ENCODE data around the gene ZFP92. TPM values are rescaled to one million over a fixed set of nuclear protein-coding genes. Genes with fewer than 3 reads are reported as not detected.

Gene ZFP92
- total and polyA plus RNA-seq, 2 of the 8 experiments (the other 6 are each of a cell fraction or from before 2014, with no cell fraction given), result 0.14 to 0.41 TPM

DNA sequence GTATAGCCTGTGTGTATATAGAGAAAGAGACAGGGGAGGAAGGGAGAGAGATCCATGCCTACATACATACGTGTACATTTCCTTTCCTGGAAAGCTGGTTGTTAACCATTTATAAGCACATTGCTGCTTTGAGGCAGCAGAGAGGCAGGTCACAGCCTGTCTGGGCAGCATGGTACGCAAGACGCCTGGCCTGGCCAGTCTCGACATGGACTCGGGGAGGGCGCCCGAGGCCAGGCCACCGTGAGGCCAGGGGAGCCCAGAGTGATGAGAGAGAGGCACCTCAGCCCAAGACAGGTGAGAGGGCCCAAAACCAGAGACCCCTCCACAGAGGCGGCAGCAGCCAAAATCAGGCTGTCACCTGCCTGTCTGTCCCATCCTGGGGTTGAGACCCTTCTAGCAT is 30.7 kb downstream of the ZFP92 start:
- Histone ChIP-seq H4K20me1 (replicated peaks in 1 of 2; ENCODE audit: control insufficient read depth in 1 of 2, insufficient read depth in 2 of 2, low read length in 2 of 2) (no peaks in the 10 kb centered on the region), H2AK5ac (ENCODE audit: low read depth, low read length) (no peak overlapping the region), H3K4me2 (ENCODE audit: insufficient read depth in 1 of 2, low read depth in 2 of 2, low read length in 2 of 2) (no peak overlapping the region), H2BK12ac (ENCODE audit: low read depth, low read length) (no peak overlapping the region), H3K36me3 (ENCODE audit: control insufficient read depth in 2 of 4, insufficient read depth in 4 of 4, low read length in 3 of 4) (no peaks in the 10 kb centered on the region), H2BK5ac (ENCODE audit: low read depth, low read length) (no peak overlapping the region), H3K27ac (ENCODE audit: low read depth, low read length) (no peak overlapping the region), H3K14ac (ENCODE audit: insufficient read length) (no peak overlapping the region), H2BK20ac (ENCODE audit: low read length) (no peak overlapping the region), H3K23me2 (ENCODE audit: low read depth, low read length) (no peaks in the 10 kb centered on the region), H2AFZ (ENCODE audit: low read length) (no peak overlapping the region), H3K79me2 (ENCODE audit: control insufficient read depth in 1 of 2, insufficient read depth in 2 of 2, low read length in 2 of 2) (no peaks in the 10 kb centered on the region), H3K79me1 (ENCODE audit: low read depth, low read length) (no peaks in the 10 kb centered on the region), H3K56ac (replicated peaks; ENCODE audit: insufficient read length, low read depth, low read length) (no peak overlapping the region), H3K4ac (replicated peaks; ENCODE audit: insufficient read length, low read depth, low read length) (no peak overlapping the region), H3K4me3 (ENCODE audit: extremely low read depth in 1 of 4, insufficient read depth in 2 of 4, low read depth in 3 of 4, low read length in 4 of 4) (no peak overlapping the region), H3K27me3 (replicated peaks in 1 of 4; ENCODE audit: control insufficient read depth in 3 of 4, extremely low read depth in 1 of 4, insufficient read depth in 3 of 4, low read length in 3 of 4) (no peaks in the 10 kb centered on the region), H4K91ac (replicated peaks; ENCODE audit: insufficient read length, low read length) (no peak overlapping the region), H3K9me3 (ENCODE audit: insufficient read depth in 2 of 2, low read depth in 1 of 2, low read length in 1 of 2) (no peaks in the 10 kb centered on the region), H4K5ac (ENCODE audit: insufficient read length, low read depth, low read length) (no peak overlapping the region), H3K18ac (ENCODE audit: extremely low read depth, low read length) (no peak overlapping the region), H2BK15ac (ENCODE audit: low read length) (no peak overlapping the region), H2BK120ac (replicated peaks; ENCODE audit: low read depth, low read length) (no peak overlapping the region), H4K8ac (ENCODE audit: extremely low read depth, insufficient read depth, low read length) (no peak overlapping the region), H3K4me1 (replicated peaks in 1 of 4; ENCODE audit: control insufficient read depth in 3 of 4, insufficient read depth in 4 of 4, low read length in 3 of 4) (no peaks in the 10 kb centered on the region), H3K23ac (ENCODE audit: insufficient read length) (no peak overlapping the region), H3K9ac (replicated peaks in 1 of 4; ENCODE audit: extremely low read depth in 1 of 4, low read depth in 3 of 4, low read length in 3 of 4) (no peak overlapping the region)
- ChIA-PET CTCF (ENCODE audit: partially characterized antibody) (interaction anchor here (1.5 to 1.9 kb wide), 2 partner anchors 19 to 78 kb away, joined by 3 to 4 read pairs; no protein-coding TSS in a partner anchor), POLR2A (ENCODE audit: partially characterized antibody) (interaction anchor here (0.7 kb wide), 1 partner anchor 272 kb away, joined by 3 read pairs; no protein-coding TSS in a partner anchor)
- TF ChIP-seq RAD21 (IDR thresholded peaks at IDR 0.05 in 1 of 2, conservative IDR thresholded peaks at IDR 0.05 in 1 of 2; ENCODE audit: low read depth in 2 of 2, low read length in 2 of 2) (no peak), BRCA1 (IDR thresholded peaks at IDR 0.05; ENCODE audit: low read depth, low read length) (no peak), RNF2 (IDR thresholded peaks at IDR 0.05; ENCODE audit: borderline replicate concordance, low read depth, low read length, missing control alignments, poor library complexity, severe bottlenecking) (no peak), CTBP2 (IDR thresholded peaks at IDR 0.05; ENCODE audit: borderline replicate concordance, insufficient read depth, insufficient read length, low read length) (no peak), EP300 (IDR thresholded peaks at IDR 0.05; ENCODE audit: borderline replicate concordance in 1 of 2, low read depth in 2 of 2, low read length in 2 of 2) (no peak), TEAD4 (IDR thresholded peaks at IDR 0.05; ENCODE audit: low read depth, low read length) (no peak), USF2 (IDR thresholded peaks at IDR 0.05; ENCODE audit: low read length) (no peak), GABPA (IDR thresholded peaks at IDR 0.05; ENCODE audit: borderline replicate concordance, insufficient read depth, low read length) (no peak)
- WGBS, 2 experiments (ENCODE audit: extremely low coverage in 1 of 2, insufficient coverage in 1 of 2, insufficient read length in 1 of 2, insufficient replicate concordance in 2 of 2, low coverage in 1 of 2, low lambda C conversion rate in 2 of 2, missing lambda C conversion rate in 1 of 2), result 87% methylated on average over 9 of the region's 9 CpGs; no CpG with 5 or more reads in 1 of the 2 experiments
- DNase-seq (ENCODE audit: low read depth in 1 of 2, low spot score in 2 of 2) (no peak), FAIRE-seq (no peak)

Measured in H1 (cell line).